DMS 273 (cell line): ENCODE results near the gene SMURF1.

Experiments
- DNase-seq: peaks from one replicate; lab custom pipeline; 2025; ENCODE audit not compliant: unreplicated experiment; lab: John Stamatoyannopoulos, UW

SMURF1 gene

GRCh38 chr7:99141841-99142726 is 1.8 kb downstream of the SMURF1 start:
- peak; percentile 41 for DNase-seq

- no peak for DNase-seq
Observed at GRCh38 chr7:99141334-99141733, 2.6 kb downstream of the SMURF1 start.

GRCh38 chr7:99140813-99141212 is 3.1 kb downstream of the SMURF1 start:
- DNase-seq: no peak

- DNase-seq: no peak
Observed at GRCh38 chr7:99139036-99139435, 4.9 kb downstream of the SMURF1 start.

GRCh38 chr7:99137411-99138180 is 6.3 kb downstream of the SMURF1 start:
- no peak for DNase-seq

GRCh38 chr7:99135938-99136337 is 8.0 kb downstream of the SMURF1 start:
- no peak for DNase-seq

GRCh38 chr7:99133766-99134564 is 9.9 kb downstream of the SMURF1 start:
- DNase-seq: no peak

GRCh38 chr7:99132595-99133321 is 11.2 kb downstream of the SMURF1 start:
- no peak for DNase-seq

GRCh38 chr7:99131290-99131689 is 12.6 kb downstream of the SMURF1 start:
- DNase-seq: no peak

GRCh38 chr7:99129536-99129935 is 14.4 kb downstream of the SMURF1 start:
- no peak for DNase-seq

GRCh38 chr7:99129001-99129400 is 14.9 kb downstream of the SMURF1 start:
- DNase-seq: no peak

- peak; percentile 24 for DNase-seq
Observed at GRCh38 chr7:99128076-99128950, 15.6 kb downstream of the SMURF1 start.

- no peak for DNase-seq
Observed at GRCh38 chr7:99127636-99128035, 16.3 kb downstream of the SMURF1 start.

GRCh38 chr7:99126921-99127553 is 16.9 kb downstream of the SMURF1 start:
- no peak for DNase-seq

GRCh38 chr7:99125505-99125865 is 18.4 kb downstream of the SMURF1 start:
- DNase-seq: no peak

GRCh38 chr7:99124751-99125504 is 19.0 kb downstream of the SMURF1 start:
- no peak for DNase-seq

- DNase-seq: peak; percentile 26
Observed at GRCh38 chr7:99124236-99124635, 19.7 kb downstream of the SMURF1 start.

- peak; percentile 29 for DNase-seq
Observed at GRCh38 chr7:99123571-99124033, 20.3 kb downstream of the SMURF1 start.
